OCI-LY3 (cell line): ENCODE results near the gene GPR137C.

Source experiments
- CTCF ChIP-seq: fragments of 200-600, 300-600 bp; sonication (generic); IDR thresholded peaks from 2 replicates; pipeline ENCODE4 v1.5.1; 2014; ENCODE audit warnings: antibody characterized with exemption, low read length, low read depth
- EZH2phosphoT487 ChIP-seq: fragments of 200-600 bp; shearing (Covaris generic); IDR thresholded peaks from 2 replicates; pipeline ENCODE4 v1.6.1; 2018; ENCODE audit warnings: antibody characterized with exemption, mixed run types, low read depth

GRCh38 chr14:52656905-52657304, 104.3 kb downstream of the GPR137C start:
- TF ChIP-seq CTCF, result no peak
- no peak for TF ChIP-seq EZH2phosphoT487
